IMR-90 (cell line): ENCODE data around the gene NES. TPM values are rescaled to one million over a fixed set of nuclear protein-coding genes. Genes with fewer than 3 reads are reported as not detected.

Source experiments
- ATAC-seq: fragments of 200-7000 bp; cut with Tn5 transposase; 2 replicates; pipeline ENCODE4 v1.9.1; 2020; ENCODE audit warnings: low read depth, mild to moderate bottlenecking, moderate library complexity
- BruUV-seq: library from RNA; stranded (reverse); fragments of 400-500 nt; replicated peaks from 2 replicates; lab custom pipeline; 2021; lab: Mats Ljungman, UMichigan
- CTCF ChIA-PET: fragments of 300-600 bp; formaldehyde crosslinking; extraction: SDS; loops from one replicate; lab custom pipeline; 2021; ENCODE audit warnings: antibody characterized with exemption; lab: Yijun Ruan, JAX
- POLR2A ChIA-PET: fragments of 300-600 bp; sonication (Branson Sonifier 250); formaldehyde crosslinking; loops from one replicate; lab custom pipeline; 2022; ENCODE audit warnings: antibody characterized with exemption; ENCODE audit not compliant: unreplicated experiment; lab: Charles Lee
- DNase-seq: peaks from one replicate; pipeline ENCODE4 v3.0.0; 2013
- H2AFZ ChIP-seq: replicated peaks from 2 replicates; pipeline ENCODE3; 2013; ENCODE audit warnings: low read length, mild to moderate bottlenecking; ENCODE audit not compliant: poor library complexity
- H2AK5ac ChIP-seq: 2 replicates; pipeline ENCODE4 v1.6.1; 2013; ENCODE audit warnings: low read depth, low read length, inconsistent platforms
- H2AK9ac ChIP-seq: replicated peaks from 2 replicates; pipeline ENCODE3; 2013; ENCODE audit warnings: mild to moderate bottlenecking, low read depth, low read length, moderate library complexity; ENCODE audit not compliant: poor library complexity
- H2BK120ac ChIP-seq: 2 replicates; pipeline ENCODE4 v1.6.1; 2013; ENCODE audit warnings: low read depth, low read length, inconsistent platforms
- H2BK15ac ChIP-seq: 3 replicates; pipeline ENCODE4 v1.6.1; 2013; ENCODE audit warnings: low read depth, low read length, inconsistent platforms
- H2BK20ac ChIP-seq: 2 replicates; pipeline ENCODE4 v1.6.1; 2013; ENCODE audit warnings: low read depth, mild to moderate bottlenecking, inconsistent platforms, low read length, moderate library complexity
- H2BK5ac ChIP-seq: 2 replicates; pipeline ENCODE4 v1.6.1; 2013; ENCODE audit warnings: mild to moderate bottlenecking, low read depth, low read length, inconsistent platforms; ENCODE audit not compliant: poor library complexity, severe bottlenecking
- H3K14ac ChIP-seq: replicated peaks from 2 replicates; pipeline ENCODE4 v1.6.1; 2013; ENCODE audit warnings: low read depth, low read length, inconsistent platforms
- H3K18ac ChIP-seq: 2 replicates; pipeline ENCODE4 v1.6.1; 2013; ENCODE audit warnings: low read depth, low read length, control low read depth
- H3K23ac ChIP-seq: 2 replicates; pipeline ENCODE4 v1.6.1; 2013; ENCODE audit warnings: low read depth, low read length, inconsistent platforms
- H3K27ac ChIP-seq: 2 replicates; pipeline ENCODE4 v1.5.1; 2013; ENCODE audit warnings: mild to moderate bottlenecking, control low read depth, low read length; ENCODE audit not compliant: insufficient read depth
- H3K27me3 ChIP-seq: 2 replicates; pipeline ENCODE4 v1.6.1; 2013; ENCODE audit warnings: low read length; ENCODE audit not compliant: control insufficient read depth, insufficient read depth
- H3K36me3 ChIP-seq: 2 replicates; pipeline ENCODE4 v1.6.1; 2013; ENCODE audit warnings: low read length, mixed read lengths; ENCODE audit not compliant: control insufficient read depth, insufficient read depth
- H3K4ac ChIP-seq: 2 replicates; pipeline ENCODE4 v1.6.1; 2013; ENCODE audit warnings: low read depth, low read length, inconsistent platforms
- H3K4me1 ChIP-seq: 2 replicates; pipeline ENCODE4 v1.6.1; 2013; ENCODE audit warnings: low read length, mixed read lengths; ENCODE audit not compliant: control insufficient read depth, insufficient read depth
- H3K4me2 ChIP-seq: 2 replicates; pipeline ENCODE4 v1.6.1; 2013; ENCODE audit warnings: low read depth, mild to moderate bottlenecking, control low read depth, low read length, moderate library complexity
- H3K4me3 ChIP-seq: 2 replicates; pipeline ENCODE4 v1.5.1; 2013; ENCODE audit warnings: low read depth, mild to moderate bottlenecking, control low read depth, low read length, moderate library complexity; ENCODE audit not compliant: insufficient read depth
- H3K56ac ChIP-seq: 2 replicates; pipeline ENCODE4 v1.6.1; 2013; ENCODE audit warnings: low read length, inconsistent platforms; ENCODE audit not compliant: insufficient read depth; ENCODE audit errors: extremely low read depth
- H3K79me1 ChIP-seq, 2 experiments: 2 replicates each; pipeline ENCODE4 v1.6.1; 2013; ENCODE audit warnings: low read length in 2 of 2, inconsistent platforms in 1 of 2, low read depth in 1 of 2
- H3K9ac ChIP-seq: 2 replicates; pipeline ENCODE4 v1.6.1; 2013; ENCODE audit warnings: low read depth, low read length, control low read depth
- H3K9me1 ChIP-seq: 2 replicates; pipeline ENCODE4 v1.6.1; 2013; ENCODE audit warnings: low read length, inconsistent platforms; ENCODE audit not compliant: insufficient read depth
- H3K9me3 ChIP-seq: 2 replicates; pipeline ENCODE4 v1.6.1; 2013; ENCODE audit warnings: low read length; ENCODE audit not compliant: control insufficient read depth, insufficient read depth
- H4K20me1 ChIP-seq: 2 replicates; pipeline ENCODE4 v1.6.1; 2013; ENCODE audit warnings: low read length, inconsistent platforms; ENCODE audit not compliant: insufficient read depth
- H4K5ac ChIP-seq: 2 replicates; pipeline ENCODE4 v1.6.1; 2013; ENCODE audit warnings: mild to moderate bottlenecking, low read depth, low read length, control low read depth
- H4K8ac ChIP-seq, 2 experiments: 2 replicates each; pipeline ENCODE4 v1.6.1; 2013; ENCODE audit warnings: low read depth in 2 of 2, low read length in 2 of 2, control low read depth in 1 of 2, inconsistent platforms in 1 of 2
- H4K91ac ChIP-seq: 2 replicates; pipeline ENCODE4 v1.6.1; 2013; ENCODE audit warnings: low read depth, low read length, inconsistent platforms; ENCODE audit not compliant: insufficient read depth
- BHLHE40 ChIP-seq: fragments of 150-350 bp; IDR thresholded peaks from 2 replicates; pipeline ENCODE4 v1.6.1; 2016; ENCODE audit warnings: mild to moderate bottlenecking, low read depth, low read length
- CEBPB ChIP-seq: IDR thresholded peaks from 2 replicates; pipeline ENCODE4 v1.6.1; 2012; ENCODE audit warnings: low read depth, low read length, improper control_type of control experiment
- CHD1 ChIP-seq: IDR thresholded peaks from 2 replicates; pipeline ENCODE4 v1.6.1; 2012; ENCODE audit warnings: low read depth, low read length, improper control_type of control experiment
- MAFK ChIP-seq: IDR thresholded peaks from 2 replicates; pipeline ENCODE4 v1.6.1; 2012; ENCODE audit warnings: low read depth, low read length, improper control_type of control experiment
- MAZ ChIP-seq: IDR thresholded peaks from 2 replicates; pipeline ENCODE4 v1.6.1; 2012; ENCODE audit warnings: low read depth, mild to moderate bottlenecking, low read length, improper control_type of control experiment, moderate library complexity, borderline replicate concordance
- MXI1 ChIP-seq: IDR thresholded peaks from 2 replicates; pipeline ENCODE4 v1.6.1; 2012; ENCODE audit warnings: low read depth, mild to moderate bottlenecking, low read length, moderate library complexity, borderline replicate concordance
- NFE2L2 ChIP-seq: fragments of 150-350 bp; IDR thresholded peaks from 2 replicates; pipeline ENCODE4 v1.6.1; 2016; ENCODE audit warnings: low read depth, mild to moderate bottlenecking, low read length
- POLR2A ChIP-seq: IDR thresholded peaks from 2 replicates; pipeline ENCODE4 v1.6.1; 2012; ENCODE audit warnings: mild to moderate bottlenecking, low read depth, low read length
- RAD21 ChIP-seq: IDR thresholded peaks from 2 replicates; pipeline ENCODE4 v1.6.1; 2012; ENCODE audit warnings: low read length, improper control_type of control experiment
- RCOR1 ChIP-seq: IDR thresholded peaks from 2 replicates; pipeline ENCODE4 v1.6.1; 2012; ENCODE audit warnings: mild to moderate bottlenecking, low read length, improper control_type of control experiment; ENCODE audit not compliant: insufficient replicate concordance
- RFX5 ChIP-seq: IDR thresholded peaks from 2 replicates; pipeline ENCODE4 v1.8.0; 2012; ENCODE audit warnings: low read depth, mild to moderate bottlenecking, low read length, moderate library complexity
- SMC3 ChIP-seq: fragments of 150-350 bp; IDR thresholded peaks from 2 replicates; pipeline ENCODE4 v1.6.1; 2016; ENCODE audit warnings: low read depth, mild to moderate bottlenecking, antibody characterized with exemption, low read length, moderate library complexity
- WGBS, 2 experiments: methylation state at CpG; one replicate each; pipeline versions ENCODE4 v1.1.5 to v1.1.7; 2013; ENCODE audit warnings: missing lambda C conversion rate in 2 of 2; ENCODE audit not compliant: insufficient read length in 1 of 2; ENCODE audit errors: extremely low coverage in 2 of 2; 5-methylcytosine and 5-hydroxymethylcytosine counted together
- dilution Hi-C: fragments of 300-500 bp; cut with HindIII; formaldehyde crosslinking; loops from one replicate; pipeline ENCODE4 v1.14.3; 2018; ENCODE audit warnings: low sequenced_read_pairs; ENCODE audit not compliant: unreplicated experiment
- in situ Hi-C: fragments of 300-500 bp; cut with MboI; formaldehyde crosslinking; loops from 3 replicates; pipeline ENCODE4 v1.14.3; 2019; ENCODE audit warnings: low sequenced_read_pairs, inconsistent platforms, mixed read lengths
- intact Hi-C: fragments of 100-400 bp; cut with micrococcal nuclease; formaldehyde crosslinking; loops from 2 replicates; pipeline ENCODE4 v1.10.0; 2022
- polyA plus RNA-seq, 3 experiments: library from polyadenylated mRNA; depleted of rRNA; stranded (reverse); fragments of >200 nt; gene quantifications; 2 replicates each; pipeline ENCODE4 v1.2.3, GENCODE V29; 2012; ENCODE audit warnings: low replicate concordance in 1 of 3
- total RNA-seq: library from RNA; depleted of rRNA; stranded (reverse); fragments of >200 nt; gene quantifications from 2 replicates; pipeline ENCODE4 v1.2.3, GENCODE V29; 2012
- TF ChIP-seq, protein P1 (sequence below): fragments of 150-350 bp; IDR thresholded peaks from 2 replicates; pipeline ENCODE4 v1.6.1; 2017; ENCODE audit warnings: mild to moderate bottlenecking, antibody characterized with exemption, low read length, low read depth
- TF ChIP-seq, protein P2 (sequence below): conservative IDR thresholded peaks from 2 replicates; pipeline ENCODE4 v1.5.1; 2012; ENCODE audit warnings: mild to moderate bottlenecking, low read depth, low read length, improper control_type of control experiment
- TF ChIP-seq, protein P3 (sequence below): fragments of 150-350 bp; IDR thresholded peaks from 2 replicates; pipeline ENCODE4 v1.6.1; 2016; ENCODE audit warnings: low read depth, mild to moderate bottlenecking, low read length, moderate library complexity, borderline replicate concordance

NES gene
- total and polyA plus RNA-seq, 2 of the 4 experiments (the other 2 are of a cell fraction), result 25.3 to 40.1 TPM

DNA sequence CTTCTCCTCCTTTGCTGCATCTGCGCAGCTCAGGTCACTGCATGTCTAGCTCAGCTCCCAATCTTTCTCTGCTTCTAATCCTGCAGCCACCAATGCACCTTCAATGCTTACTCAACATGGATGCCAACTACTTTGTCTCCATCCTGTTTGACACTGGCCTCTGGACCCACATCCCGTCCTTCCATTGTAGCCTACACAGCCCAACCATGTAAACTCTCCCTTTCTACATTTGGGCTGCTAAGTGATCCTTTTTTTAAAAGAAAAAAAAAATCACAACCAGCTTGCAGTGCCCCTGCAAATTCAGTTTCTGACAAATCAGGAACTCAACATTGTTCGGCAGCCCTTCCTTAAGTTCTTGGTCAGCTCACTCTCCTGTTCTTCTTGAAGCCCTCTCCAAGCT lies 37.6 kb upstream of the NES start:
- Histone ChIP-seq H2AK5ac (no peak overlapping the region), H4K20me1 (no peaks in the 10 kb centered on the region), H3K9me3 (no peaks in the 10 kb centered on the region), H3K18ac (no peak overlapping the region), H2BK20ac (no peak overlapping the region), H3K4me1 (peaks cover 12% of the 10 kb centered on the region), H3K4ac (no peak overlapping the region), H3K9ac (no peak overlapping the region), H3K4me2 (no peak overlapping the region), H2AFZ (no peak overlapping the region), H4K5ac (no peak overlapping the region), H3K9me1 (peaks cover 3% of the 10 kb centered on the region; the same call in 1 of the 2 replicates), H3K36me3 (peaks cover under 1% of the 10 kb centered on the region; the same call in 1 of the 2 replicates), H3K27ac (no peak overlapping the region), H4K91ac (no peak overlapping the region), H3K23ac (no peak overlapping the region), H2BK120ac (no peak overlapping the region), H4K8ac (no peak overlapping the region), H2BK5ac (no peak overlapping the region), H3K4me3 (no peak overlapping the region), H2BK15ac (no peak overlapping the region), H3K56ac (no peak overlapping the region), H3K27me3 (no peaks in the 10 kb centered on the region), H3K14ac (no peak overlapping the region), H2AK9ac (no peak overlapping the region), H3K79me1 (peaks cover 0 to 6% of the 10 kb centered on the region in 2 experiments; a peak in 1 of 4 replicates)
- TF ChIP-seq CEBPB, result no peak
- TF ChIP-seq, protein P1, sequence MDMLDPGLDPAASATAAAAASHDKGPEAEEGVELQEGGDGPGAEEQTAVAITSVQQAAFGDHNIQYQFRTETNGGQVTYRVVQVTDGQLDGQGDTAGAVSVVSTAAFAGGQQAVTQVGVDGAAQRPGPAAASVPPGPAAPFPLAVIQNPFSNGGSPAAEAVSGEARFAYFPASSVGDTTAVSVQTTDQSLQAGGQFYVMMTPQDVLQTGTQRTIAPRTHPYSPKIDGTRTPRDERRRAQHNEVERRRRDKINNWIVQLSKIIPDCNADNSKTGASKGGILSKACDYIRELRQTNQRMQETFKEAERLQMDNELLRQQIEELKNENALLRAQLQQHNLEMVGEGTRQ, result no peak
- no peak for TF ChIP-seq SMC3
- TF ChIP-seq MAZ, result no peak
- no peak for TF ChIP-seq MAFK
- TF ChIP-seq CHD1, result no peak
- TF ChIP-seq NFE2L2, result no peak
- TF ChIP-seq MXI1, result no peak
- TF ChIP-seq RCOR1, result no peak
- TF ChIP-seq, protein P2, sequence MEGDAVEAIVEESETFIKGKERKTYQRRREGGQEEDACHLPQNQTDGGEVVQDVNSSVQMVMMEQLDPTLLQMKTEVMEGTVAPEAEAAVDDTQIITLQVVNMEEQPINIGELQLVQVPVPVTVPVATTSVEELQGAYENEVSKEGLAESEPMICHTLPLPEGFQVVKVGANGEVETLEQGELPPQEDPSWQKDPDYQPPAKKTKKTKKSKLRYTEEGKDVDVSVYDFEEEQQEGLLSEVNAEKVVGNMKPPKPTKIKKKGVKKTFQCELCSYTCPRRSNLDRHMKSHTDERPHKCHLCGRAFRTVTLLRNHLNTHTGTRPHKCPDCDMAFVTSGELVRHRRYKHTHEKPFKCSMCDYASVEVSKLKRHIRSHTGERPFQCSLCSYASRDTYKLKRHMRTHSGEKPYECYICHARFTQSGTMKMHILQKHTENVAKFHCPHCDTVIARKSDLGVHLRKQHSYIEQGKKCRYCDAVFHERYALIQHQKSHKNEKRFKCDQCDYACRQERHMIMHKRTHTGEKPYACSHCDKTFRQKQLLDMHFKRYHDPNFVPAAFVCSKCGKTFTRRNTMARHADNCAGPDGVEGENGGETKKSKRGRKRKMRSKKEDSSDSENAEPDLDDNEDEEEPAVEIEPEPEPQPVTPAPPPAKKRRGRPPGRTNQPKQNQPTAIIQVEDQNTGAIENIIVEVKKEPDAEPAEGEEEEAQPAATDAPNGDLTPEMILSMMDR, result no peak
- no peak for TF ChIP-seq POLR2A
- TF ChIP-seq, protein P3, sequence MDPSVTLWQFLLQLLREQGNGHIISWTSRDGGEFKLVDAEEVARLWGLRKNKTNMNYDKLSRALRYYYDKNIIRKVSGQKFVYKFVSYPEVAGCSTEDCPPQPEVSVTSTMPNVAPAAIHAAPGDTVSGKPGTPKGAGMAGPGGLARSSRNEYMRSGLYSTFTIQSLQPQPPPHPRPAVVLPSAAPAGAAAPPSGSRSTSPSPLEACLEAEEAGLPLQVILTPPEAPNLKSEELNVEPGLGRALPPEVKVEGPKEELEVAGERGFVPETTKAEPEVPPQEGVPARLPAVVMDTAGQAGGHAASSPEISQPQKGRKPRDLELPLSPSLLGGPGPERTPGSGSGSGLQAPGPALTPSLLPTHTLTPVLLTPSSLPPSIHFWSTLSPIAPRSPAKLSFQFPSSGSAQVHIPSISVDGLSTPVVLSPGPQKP, result no peak
- TF ChIP-seq BHLHE40, result no peak
- no peak for TF ChIP-seq RFX5
- TF ChIP-seq RAD21, result no peak
- BruUV-seq, result no TSS peak
- dilution Hi-C loops, result no loop called here
- ChIA-PET POLR2A (interaction anchor here (0.6 kb wide), 1 partner anchor 1409 kb away, joined by 4 read pairs; no protein-coding TSS in a partner anchor), CTCF (interaction anchor here (4.4 kb wide), 1 partner anchor 12 kb away, joined by 18 read pairs; no protein-coding TSS in a partner anchor)
- ATAC-seq (no peak), DNase-seq (no peak)
- intact Hi-C loops, result no loop called here
- WGBS, 2 experiments, result 78% methylated on average over 3 of the region's 3 CpGs; no CpG with 5 or more reads in 1 of the 2 experiments
- in situ Hi-C loops, result no loop called here
